Measurements from ENCODE around the gene C1orf167.

C1orf167 gene

GRCh38 chr1:11721311-11721710, 40.7 kb upstream of the C1orf167 start:
- FAIRE-seq (no peak), DNase-seq (ENCODE audit: insufficient read length, low spot score) (no peak)
- TF ChIP-seq, protein P1, sequence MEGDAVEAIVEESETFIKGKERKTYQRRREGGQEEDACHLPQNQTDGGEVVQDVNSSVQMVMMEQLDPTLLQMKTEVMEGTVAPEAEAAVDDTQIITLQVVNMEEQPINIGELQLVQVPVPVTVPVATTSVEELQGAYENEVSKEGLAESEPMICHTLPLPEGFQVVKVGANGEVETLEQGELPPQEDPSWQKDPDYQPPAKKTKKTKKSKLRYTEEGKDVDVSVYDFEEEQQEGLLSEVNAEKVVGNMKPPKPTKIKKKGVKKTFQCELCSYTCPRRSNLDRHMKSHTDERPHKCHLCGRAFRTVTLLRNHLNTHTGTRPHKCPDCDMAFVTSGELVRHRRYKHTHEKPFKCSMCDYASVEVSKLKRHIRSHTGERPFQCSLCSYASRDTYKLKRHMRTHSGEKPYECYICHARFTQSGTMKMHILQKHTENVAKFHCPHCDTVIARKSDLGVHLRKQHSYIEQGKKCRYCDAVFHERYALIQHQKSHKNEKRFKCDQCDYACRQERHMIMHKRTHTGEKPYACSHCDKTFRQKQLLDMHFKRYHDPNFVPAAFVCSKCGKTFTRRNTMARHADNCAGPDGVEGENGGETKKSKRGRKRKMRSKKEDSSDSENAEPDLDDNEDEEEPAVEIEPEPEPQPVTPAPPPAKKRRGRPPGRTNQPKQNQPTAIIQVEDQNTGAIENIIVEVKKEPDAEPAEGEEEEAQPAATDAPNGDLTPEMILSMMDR (IDR thresholded peaks at IDR 0.05; ENCODE audit: insufficient read depth, missing control alignments) = no peak

DNA sequence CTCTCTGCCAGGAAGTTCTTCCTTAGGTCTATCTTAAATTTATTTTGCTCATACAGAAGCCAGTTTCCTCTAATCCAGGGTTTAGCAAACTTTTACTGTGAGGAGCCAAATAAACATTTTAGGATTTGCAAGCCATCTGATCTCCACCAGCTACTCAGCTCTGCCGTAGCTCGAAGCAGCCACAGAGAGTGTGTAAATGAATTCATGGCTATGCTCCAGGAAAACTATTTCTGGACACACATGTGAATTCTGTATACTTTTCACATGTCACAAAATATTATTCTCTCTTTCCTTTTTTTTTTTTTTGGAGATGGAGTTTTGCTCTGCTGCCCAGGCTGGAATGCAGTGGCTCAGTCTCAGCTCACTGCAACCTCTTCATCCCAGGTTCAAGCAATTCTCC, 39.5 kb upstream of the C1orf167 start:
- no peak for FAIRE-seq
- TF ChIP-seq, protein P1 (IDR thresholded peaks at IDR 0.05; ENCODE audit: insufficient read depth, missing control alignments) = no peak
- no peak for DNase-seq (ENCODE audit: insufficient read length, low spot score)

DNA sequence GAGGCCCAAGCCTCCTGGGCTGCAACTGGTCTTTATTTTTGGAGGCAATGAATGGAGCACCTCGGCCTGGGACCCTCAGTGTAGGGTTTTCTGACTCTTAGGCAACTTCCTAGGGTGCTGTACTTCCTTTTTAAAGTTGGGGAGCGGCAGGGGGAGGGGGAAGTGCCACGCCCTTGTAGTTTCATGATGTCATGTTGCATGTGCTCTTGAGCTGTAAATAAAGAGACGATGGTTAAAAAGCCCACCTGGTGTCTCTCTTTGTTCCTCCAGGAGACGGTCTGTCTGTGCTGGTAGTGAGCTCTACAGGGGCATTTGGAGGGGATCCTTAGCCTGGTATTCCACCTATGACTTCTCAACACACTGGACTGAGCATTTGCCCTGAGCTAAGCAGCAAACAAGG, 36.4 kb upstream of the C1orf167 start:
- TF ChIP-seq, protein P1 (IDR thresholded peaks at IDR 0.05; ENCODE audit: insufficient read depth, missing control alignments) = no peak
- FAIRE-seq (no peak), DNase-seq (ENCODE audit: insufficient read length, low spot score) (no peak)

DNA sequence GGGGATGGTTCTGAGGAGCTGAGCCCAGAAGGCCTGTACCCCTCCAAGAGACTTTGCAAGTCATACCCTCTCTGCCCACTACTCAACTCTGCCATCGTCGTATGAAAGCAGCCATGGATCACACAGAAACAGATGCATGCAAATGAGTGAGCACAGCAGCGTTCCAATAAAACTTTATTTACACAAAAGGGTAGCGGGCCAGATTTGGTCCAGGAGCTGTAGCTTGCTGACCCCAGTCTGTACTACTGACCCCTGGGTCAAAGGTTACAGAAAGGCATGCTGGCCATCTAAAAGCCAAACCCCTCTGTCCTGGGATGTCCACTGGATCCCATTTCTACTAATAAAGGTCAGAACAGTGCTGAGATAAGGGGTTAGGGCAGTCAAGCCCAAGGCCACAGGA, 34.9 kb upstream of the C1orf167 start:
- FAIRE-seq (no peak), DNase-seq (ENCODE audit: insufficient read length, low spot score) (no peak)
- TF ChIP-seq, protein P1 (IDR thresholded peaks at IDR 0.05; ENCODE audit: insufficient read depth, missing control alignments) = no peak

DNA sequence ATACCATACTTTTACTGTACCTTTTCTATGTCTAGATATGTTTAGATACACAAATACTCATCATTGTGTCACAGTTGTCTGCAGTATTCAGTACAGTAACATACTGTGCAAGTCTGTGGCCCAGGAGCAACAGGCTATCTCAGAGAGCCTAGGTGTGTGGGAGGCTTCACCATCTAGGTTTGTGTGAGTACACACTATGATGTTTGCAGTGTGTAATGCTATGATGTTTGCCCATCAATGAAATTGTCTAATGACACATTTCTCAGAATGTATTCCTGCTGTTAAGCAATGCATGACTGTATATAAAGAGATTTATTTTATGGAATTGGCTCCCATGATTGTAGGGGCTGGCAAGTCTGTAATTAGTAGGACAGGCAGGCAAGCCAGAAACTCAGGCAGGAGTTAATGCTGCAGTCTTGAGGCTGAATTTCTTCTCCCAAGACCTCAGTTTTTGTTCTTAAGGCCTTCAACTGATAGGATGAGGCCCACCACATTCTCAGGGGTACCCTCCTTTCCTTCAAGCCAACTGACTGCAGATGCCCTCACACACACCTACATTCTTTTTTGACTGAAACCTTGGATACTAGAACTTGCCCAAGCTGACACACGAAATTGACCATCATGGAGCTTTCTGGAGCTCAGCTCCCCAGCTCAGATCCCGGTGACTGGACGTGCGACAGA, 33.7 kb upstream of the C1orf167 start:
- TF ChIP-seq, protein P1 (IDR thresholded peaks at IDR 0.05; ENCODE audit: insufficient read depth, missing control alignments) = no peak
- FAIRE-seq (no peak), DNase-seq (ENCODE audit: insufficient read length, low spot score) (no peak)

GRCh38 chr1:11729155-11729497, 32.9 kb upstream of the C1orf167 start:
- no peak for DNase-seq (ENCODE audit: insufficient read length, low spot score)
- TF ChIP-seq, protein P1 (IDR thresholded peaks at IDR 0.05; ENCODE audit: insufficient read depth, missing control alignments) = no peak
- no peak for FAIRE-seq

DNA sequence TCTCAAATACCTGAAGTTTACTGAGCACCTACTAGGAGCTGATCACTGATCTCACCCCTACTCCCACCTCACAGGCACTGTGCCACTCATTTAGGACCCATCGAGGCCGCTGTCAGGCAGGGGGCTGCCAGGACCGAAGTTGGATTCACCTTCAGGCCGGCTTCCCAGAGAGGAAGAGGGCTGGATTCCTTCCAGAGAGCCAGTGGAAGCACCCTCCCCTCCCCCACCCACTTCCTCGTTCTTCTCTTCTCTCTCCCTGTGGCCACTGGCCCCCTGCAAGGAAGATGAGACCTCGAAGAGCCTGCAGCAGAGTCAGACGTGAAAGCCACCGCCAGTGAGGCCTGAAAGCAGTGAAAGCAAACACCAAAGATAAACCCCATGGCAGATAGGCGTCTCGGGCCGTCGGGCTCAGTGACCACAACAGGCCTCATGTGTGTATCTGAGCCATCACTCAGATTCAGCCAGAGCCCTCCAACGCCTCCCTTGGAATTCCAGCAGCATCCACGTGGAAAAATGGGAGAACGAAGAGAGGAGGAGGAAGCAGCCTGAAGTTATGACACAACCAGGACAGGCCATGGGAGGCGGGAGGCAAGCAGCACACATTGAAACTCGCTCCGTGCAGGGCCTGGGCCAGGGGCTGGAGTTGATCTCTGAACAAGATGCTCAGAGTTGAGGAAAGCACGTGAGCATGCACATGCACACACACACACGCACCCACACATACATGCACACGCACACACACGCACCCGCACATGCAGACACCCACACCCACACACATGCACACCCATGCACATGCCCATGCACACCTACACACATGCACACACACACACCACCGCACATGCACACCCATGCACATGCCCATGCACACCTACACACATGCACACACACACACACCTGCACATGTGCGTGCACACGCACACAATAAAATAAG, 32.2 kb upstream of the C1orf167 start:
- FAIRE-seq = no peak
- no peak for DNase-seq (ENCODE audit: insufficient read length, low spot score)

More for the DNA sequence above, 32.2 kb upstream of the C1orf167 start:
- TF ChIP-seq, protein P1 (IDR thresholded peaks at IDR 0.05; ENCODE audit: insufficient read depth, missing control alignments) = no peak
